Tibial nerve (tissue), 4 donors: Measurements from ENCODE around the gene FBL. TPM values are rescaled to one million over a fixed set of nuclear protein-coding genes. Genes with fewer than 3 reads are reported as not detected.
"Not testable (repeated sequence)": the region's sequence is repeated elsewhere in the genome, so short reads cannot be mapped to it uniquely, and the experiment has no call there.

Experiments used
- DNase-seq, 2 donors: peaks; one replicate each; pipeline ENCODE4 v3.0.0-alpha.2; 2019; ENCODE audit warnings: low spot score in 2 of 2
- H3K27ac ChIP-seq, 4 donors: fragments of 200-600 bp; sonication (generic) in 3 of 4; one replicate each; pipeline ENCODE4 v1.5.1; 2017 to 2019; ENCODE audit warnings: mild to moderate bottlenecking in 1 of 4
- H3K27me3 ChIP-seq, 2 donors: fragments of 200-600 bp; sonication (generic) in 1 of 2; one replicate each; pipeline versions ENCODE4 v1.5.1 to v1.6.0; 2017 to 2019
- H3K36me3 ChIP-seq, 3 donors: fragments of 200-600 bp; sonication (generic); one replicate each; pipeline ENCODE4 v1.5.1; 2018 to 2019
- H3K4me1 ChIP-seq, 4 donors: fragments of 200-600 bp; sonication (generic) in 3 of 4; one replicate each; pipeline ENCODE4 v1.5.1; 2017 to 2019
- H3K4me3 ChIP-seq, 4 donors: fragments of 200-600 bp; sonication (generic) in 3 of 4; one replicate each; pipeline ENCODE4 v1.5.1; 2017 to 2019; ENCODE audit warnings: mild to moderate bottlenecking in 1 of 4, moderate library complexity in 1 of 4
- H3K9me3 ChIP-seq, 4 donors: fragments of 200-600 bp; sonication (generic) in 3 of 4; one replicate each; pipeline ENCODE4 v1.5.1; 2017 to 2019
- EP300 ChIP-seq, 2 donors: sonication (generic); formaldehyde crosslinking; IDR thresholded peaks; one replicate each; pipeline ENCODE4 v1.6.1; 2017; ENCODE audit warnings: antibody characterized with exemption in 2 of 2, mild to moderate bottlenecking in 1 of 2
- POLR2A ChIP-seq, 2 donors: fragments of 450-650 bp; IDR thresholded peaks; one replicate each; pipeline ENCODE4 v1.6.1; 2017; ENCODE audit warnings: antibody characterized with exemption in 2 of 2, mild to moderate bottlenecking in 2 of 2, moderate library complexity in 2 of 2
- WGBS, 2 donors: methylation state at CpG; one replicate each; pipeline ENCODE4 v1.1.5; 2018; 5-methylcytosine and 5-hydroxymethylcytosine counted together
- total RNA-seq, 4 donors: library from RNA; depleted of rRNA; stranded (reverse); fragments of >200 nt; gene quantifications; one replicate each; pipeline ENCODE4 v1.1.0, GENCODE V29; 2016
- TF ChIP-seq, protein P1 (sequence below), 5 experiments: fragments of 200-600 bp in 3 of 5; fragments of 450-650 bp in 2 of 5; sonication (generic) in 3 of 5; IDR thresholded peaks; one replicate each; pipeline ENCODE4 v1.5.1; 2016 to 2019; ENCODE audit warnings: antibody characterized with exemption in 5 of 5, mild to moderate bottlenecking in 3 of 5, moderate library complexity in 2 of 5

The FBL gene
- total RNA-seq, 4 donors from 2014 or later, result 170 to 204 (median 177) TPM

DNA sequence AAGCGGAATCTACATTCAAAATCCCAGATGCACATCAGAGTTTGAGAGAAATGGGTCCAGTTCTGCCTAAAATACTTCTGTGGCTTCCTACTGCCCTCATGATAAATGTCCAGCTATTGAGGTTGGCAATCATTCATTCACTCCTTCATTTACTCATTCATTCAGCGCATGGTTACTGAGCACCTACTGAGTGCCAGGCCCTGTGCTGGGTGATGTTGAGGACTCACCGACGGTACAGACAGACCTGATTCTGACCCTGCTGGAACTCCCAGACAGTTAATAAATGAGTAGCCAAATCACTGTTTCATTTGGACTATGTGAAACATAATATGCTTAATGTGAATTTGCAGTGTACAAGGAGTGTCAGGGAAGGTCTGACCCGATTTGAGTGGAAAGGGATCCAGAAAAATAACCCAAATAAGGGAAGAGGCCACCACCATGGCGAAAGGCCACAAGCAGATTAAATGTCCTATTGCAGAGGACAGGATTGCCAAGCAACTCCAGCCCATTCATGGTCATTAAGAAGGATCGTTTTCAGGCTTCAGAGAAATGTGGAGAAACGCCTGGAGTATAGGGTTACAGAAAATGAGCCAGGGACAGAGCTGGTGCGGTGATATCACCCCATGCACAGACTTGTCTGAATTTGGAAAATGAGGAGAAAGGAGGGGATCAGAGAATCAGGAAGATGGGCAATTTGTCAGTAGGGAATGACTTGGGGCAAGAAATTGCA lies 32.8 kb downstream of the FBL start:
- Histone ChIP-seq H3K9me3 (peaks cover 0 to 9% (median 0%) of the 10 kb centered on the region in 4 donors), H3K36me3 (peaks cover 0 to 17% (median 0%) of the 10 kb centered on the region in 3 donors), H3K4me1 (no peaks in the 10 kb centered on the region), H3K4me3 (no peak overlapping the region), H3K27ac (no peak overlapping the region), H3K27me3 (no peaks in the 10 kb centered on the region)
- 66 to 72% methylated on average over 9 of the region's 9 CpGs for WGBS, 2 donors
- no peak for DNase-seq
- TF ChIP-seq EP300 (IDR thresholded peaks at IDR 0.05), result no peak
- no peak for TF ChIP-seq POLR2A (IDR thresholded peaks at IDR 0.05)
- TF ChIP-seq, protein P1, sequence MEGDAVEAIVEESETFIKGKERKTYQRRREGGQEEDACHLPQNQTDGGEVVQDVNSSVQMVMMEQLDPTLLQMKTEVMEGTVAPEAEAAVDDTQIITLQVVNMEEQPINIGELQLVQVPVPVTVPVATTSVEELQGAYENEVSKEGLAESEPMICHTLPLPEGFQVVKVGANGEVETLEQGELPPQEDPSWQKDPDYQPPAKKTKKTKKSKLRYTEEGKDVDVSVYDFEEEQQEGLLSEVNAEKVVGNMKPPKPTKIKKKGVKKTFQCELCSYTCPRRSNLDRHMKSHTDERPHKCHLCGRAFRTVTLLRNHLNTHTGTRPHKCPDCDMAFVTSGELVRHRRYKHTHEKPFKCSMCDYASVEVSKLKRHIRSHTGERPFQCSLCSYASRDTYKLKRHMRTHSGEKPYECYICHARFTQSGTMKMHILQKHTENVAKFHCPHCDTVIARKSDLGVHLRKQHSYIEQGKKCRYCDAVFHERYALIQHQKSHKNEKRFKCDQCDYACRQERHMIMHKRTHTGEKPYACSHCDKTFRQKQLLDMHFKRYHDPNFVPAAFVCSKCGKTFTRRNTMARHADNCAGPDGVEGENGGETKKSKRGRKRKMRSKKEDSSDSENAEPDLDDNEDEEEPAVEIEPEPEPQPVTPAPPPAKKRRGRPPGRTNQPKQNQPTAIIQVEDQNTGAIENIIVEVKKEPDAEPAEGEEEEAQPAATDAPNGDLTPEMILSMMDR (IDR thresholded peaks at IDR 0.05), result no peak

DNA sequence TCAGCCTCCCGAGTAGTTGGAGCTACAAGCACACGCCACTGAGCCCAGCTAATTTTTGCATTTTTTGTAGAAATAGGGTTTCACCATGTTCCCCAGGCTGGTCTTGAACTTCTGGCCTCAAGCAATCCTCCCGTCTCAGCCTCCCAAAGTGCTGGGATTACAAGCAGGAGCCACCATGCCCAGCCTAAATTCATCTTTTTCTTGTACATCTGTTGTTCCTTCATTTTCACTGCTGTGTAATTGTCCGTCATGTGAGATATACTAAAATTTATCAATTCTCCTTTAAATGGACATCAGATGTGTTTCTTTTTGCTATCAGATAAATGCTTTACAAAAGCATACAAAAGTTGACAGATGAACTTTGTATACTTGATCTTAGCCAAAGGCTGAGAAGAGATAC lies 35.1 kb downstream of the FBL start:
- Histone ChIP-seq H3K9me3 (peaks cover 0 to 9% (median 0%) of the 10 kb centered on the region in 4 donors), H3K4me3 (no peak overlapping the region), H3K4me1 (no peaks in the 10 kb centered on the region), H3K27me3 (no peaks in the 10 kb centered on the region), H3K36me3 (peaks cover 0 to 4% (median 0%) of the 10 kb centered on the region in 3 donors), H3K27ac (no peak overlapping the region)
- no peak for DNase-seq
- TF ChIP-seq, protein P1 (IDR thresholded peaks at IDR 0.05), result no peak
- TF ChIP-seq POLR2A (IDR thresholded peaks at IDR 0.05), result no peak
- no peak for TF ChIP-seq EP300 (IDR thresholded peaks at IDR 0.05)
- 92 to 96% methylated on average over 4 of the region's 4 CpGs for WGBS, 2 donors

DNA sequence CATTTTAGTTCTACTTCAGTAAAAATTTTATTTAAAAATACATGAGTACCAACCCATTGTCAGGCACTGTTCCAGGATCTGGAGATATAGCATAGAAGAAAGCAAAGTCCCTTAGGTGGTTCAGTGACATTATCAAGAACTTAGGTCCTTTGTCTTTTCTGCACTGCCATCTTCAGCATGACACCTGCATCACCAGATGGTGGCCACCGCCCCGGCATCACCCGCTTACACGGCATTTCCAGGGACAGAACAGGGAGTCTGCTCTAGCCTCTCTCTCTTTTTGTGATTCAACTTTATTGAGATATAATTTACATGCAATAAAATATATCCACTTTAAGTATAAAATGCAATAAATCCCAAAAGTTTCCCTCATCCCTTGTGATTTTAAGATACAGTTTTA lies 35.8 kb downstream of the FBL start:
- TF ChIP-seq POLR2A (IDR thresholded peaks at IDR 0.05), result no peak
- TF ChIP-seq, protein P1 (IDR thresholded peaks at IDR 0.05), result no peak
- no peak for TF ChIP-seq EP300 (IDR thresholded peaks at IDR 0.05)
- Histone ChIP-seq H3K9me3 (peaks cover 0 to 9% (median 0%) of the 10 kb centered on the region in 4 donors), H3K36me3 (no peaks in the 10 kb centered on the region), H3K27ac (no peak overlapping the region), H3K4me3 (no peak overlapping the region), H3K4me1 (no peaks in the 10 kb centered on the region), H3K27me3 (no peaks in the 10 kb centered on the region)
- 82 to 92% methylated on average over 4 of the region's 4 CpGs for WGBS, 2 donors
- no peak for DNase-seq

DNA sequence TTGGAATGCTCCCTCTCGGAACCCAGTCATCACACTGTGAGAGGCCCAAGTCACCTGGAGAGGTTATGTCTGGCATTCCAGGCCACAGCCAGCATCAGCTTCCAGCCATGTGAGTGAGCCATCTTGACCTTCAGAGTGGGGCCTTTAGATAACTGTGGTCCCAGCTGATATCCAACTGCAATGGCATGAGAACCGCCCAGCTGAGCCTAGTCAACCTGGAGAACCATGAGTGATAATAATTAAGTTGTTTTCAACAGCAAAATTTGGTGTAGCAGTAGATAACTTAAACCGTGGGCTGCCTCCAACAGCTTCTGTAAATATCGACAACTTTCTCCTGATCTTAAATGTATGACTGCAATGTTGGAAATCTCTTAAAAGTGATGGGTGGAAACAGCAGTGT lies 36.8 kb downstream of the FBL start:
- Histone ChIP-seq H3K27me3 (no peaks in the 10 kb centered on the region), H3K36me3 (no peaks in the 10 kb centered on the region), H3K4me1 (no peaks in the 10 kb centered on the region), H3K4me3 (no peak overlapping the region), H3K9me3 (peaks cover 0 to 9% (median 0%) of the 10 kb centered on the region in 4 donors), H3K27ac (no peak overlapping the region)
- DNase-seq, result no peak
- WGBS, 2 donors, result 94 to 95% methylated on average over 4 of the region's 4 CpGs
- TF ChIP-seq, protein P1 (IDR thresholded peaks at IDR 0.05), result no peak
- no peak for TF ChIP-seq POLR2A (IDR thresholded peaks at IDR 0.05)
- TF ChIP-seq EP300 (IDR thresholded peaks at IDR 0.05), result no peak

DNA sequence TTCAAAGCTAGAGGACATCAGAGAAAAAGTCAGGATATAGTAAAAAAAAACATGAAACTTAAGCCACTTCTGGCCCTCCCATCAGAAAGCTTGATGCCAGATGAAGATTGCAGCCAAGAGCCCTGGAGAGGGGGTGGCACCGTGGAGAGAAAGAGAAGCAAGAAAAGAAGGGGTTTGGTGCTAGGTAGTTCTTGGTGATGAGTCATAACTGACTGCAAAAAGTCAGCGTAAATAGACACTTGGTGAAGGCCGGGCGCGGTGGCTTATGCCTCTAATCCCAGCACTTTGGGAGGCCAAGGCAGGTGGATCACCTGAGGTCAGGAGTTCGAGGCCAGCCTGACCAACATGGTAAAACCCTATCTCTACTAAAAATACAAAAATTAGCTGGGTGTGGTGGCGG lies 37.5 kb downstream of the FBL start:
- not testable (repeated sequence) for H3K9me3 ChIP-seq, H3K27me3 ChIP-seq, H3K27ac ChIP-seq, H3K4me3 ChIP-seq, DNase-seq, H3K36me3 ChIP-seq, H3K4me1 ChIP-seq
- WGBS, 2 donors, result 88 to 92% methylated on average over 7 of the region's 7 CpGs
